HG03159 (cell line): ENCODE results near the gene GARIN5B.

ENCODE experiments used
- ATAC-seq: cut with Tn5 transposase; IDR thresholded peaks from one replicate; pipeline ENCODE4 v1.9.1; 2021; ENCODE audit warnings: mild to moderate bottlenecking, moderate library complexity; ENCODE audit not compliant: unreplicated experiment

Gene GARIN5B

DNA sequence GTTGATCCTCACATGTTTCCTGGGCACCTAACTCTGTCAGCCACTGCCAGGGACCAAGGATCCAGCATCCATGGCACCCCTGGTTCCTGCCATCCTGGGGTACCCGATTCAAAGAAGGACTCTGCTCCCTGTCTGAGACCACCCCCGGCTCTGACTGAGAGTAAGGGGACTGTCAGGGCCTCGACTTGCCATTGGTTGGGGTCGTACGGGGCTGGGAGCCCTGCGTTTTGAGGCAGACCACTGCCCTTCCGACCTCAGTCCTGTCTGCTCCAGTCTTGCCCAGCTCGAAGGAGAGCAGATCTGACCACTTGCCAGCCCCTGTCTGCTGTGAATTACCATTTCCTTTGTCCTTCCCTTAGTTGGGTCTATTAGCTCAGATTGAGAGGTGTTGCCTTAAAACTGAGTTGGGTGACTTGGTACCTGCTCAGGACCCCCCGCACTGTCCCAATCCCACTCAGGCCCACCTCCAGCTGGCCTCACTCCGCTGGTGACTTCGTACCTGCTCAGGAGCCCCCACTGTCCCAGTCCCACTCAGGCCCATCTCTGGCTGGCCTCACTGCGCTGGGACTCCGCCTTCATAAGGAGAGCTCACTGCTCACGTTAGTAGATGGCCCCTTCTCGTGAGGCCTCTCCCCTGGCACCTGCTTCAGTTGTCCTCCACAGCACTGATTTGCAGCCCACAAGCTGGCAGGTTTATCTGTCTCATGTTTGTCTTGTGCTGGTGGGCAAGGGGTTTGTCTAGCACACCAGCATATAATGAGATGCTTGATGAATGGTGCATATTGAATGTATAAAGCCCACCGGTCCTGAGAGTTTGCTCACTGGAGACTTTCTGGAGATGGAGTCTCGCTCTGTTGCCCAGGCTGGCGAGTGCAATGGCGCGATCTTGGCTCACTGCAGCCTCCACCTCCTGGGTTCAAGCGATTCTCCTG, 26.6 kb upstream of the GARIN5B start:
- ATAC-seq, result no peak

DNA sequence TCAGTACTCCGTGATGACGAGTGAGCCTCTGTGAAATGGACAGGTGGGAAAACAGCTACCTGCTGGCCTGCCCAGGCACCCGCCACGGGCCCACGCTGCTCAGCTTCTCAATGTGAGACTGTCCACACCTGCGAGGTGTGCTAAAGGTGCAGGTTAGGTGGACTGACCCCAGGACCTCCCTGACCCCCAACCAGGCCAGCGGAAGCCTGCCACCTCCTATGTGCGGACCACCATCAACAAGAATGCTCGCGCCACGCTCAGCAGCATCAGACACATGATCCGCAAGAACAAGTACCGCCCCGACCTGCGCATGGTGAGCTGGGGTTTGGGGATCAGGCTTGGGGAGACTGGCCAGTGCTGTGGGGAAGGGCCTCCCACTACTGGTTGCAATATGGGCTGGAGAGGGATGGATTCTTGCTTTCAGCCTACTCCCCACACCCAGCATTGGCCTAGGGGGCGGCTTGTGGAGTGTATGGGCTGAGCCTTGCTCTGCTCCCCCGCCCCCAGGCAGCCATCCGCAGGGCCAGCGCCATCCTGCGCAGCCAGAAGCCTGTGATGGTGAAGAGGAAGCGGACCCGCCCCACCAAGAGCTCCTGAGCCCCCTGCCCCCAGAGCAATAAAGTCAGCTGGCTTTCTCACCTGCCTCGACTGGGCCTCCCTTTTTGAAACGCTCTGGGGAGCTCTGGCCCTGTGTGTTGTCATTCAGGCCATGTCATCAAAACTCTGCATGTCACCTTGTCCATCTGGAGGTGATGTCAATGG, 24.9 kb upstream of the GARIN5B start:
- ATAC-seq, result no peak

DNA sequence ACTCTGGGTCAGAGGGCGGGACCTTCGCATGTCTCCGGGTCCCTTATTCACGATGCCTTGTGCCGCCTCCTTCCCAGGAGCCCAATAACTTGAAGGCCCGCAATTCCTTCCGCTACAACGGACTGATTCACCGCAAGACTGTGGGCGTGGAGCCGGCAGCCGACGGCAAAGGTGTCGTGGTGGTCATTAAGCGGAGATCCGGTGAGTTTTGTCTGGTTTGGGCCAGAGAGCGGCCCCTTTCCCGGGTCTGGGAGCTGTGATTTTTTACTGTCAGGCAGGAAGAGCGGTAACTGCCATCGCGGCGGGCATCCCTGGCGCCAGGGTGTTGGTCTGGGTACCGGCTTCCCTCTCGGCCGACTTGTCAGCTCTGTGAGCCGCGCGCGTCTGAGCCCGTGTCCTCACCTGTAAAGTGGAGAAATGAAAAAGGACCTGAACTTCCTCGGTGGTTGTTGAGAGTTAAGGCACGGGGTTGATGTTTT, 23.5 kb upstream of the GARIN5B start:
- ATAC-seq, result no peak

DNA sequence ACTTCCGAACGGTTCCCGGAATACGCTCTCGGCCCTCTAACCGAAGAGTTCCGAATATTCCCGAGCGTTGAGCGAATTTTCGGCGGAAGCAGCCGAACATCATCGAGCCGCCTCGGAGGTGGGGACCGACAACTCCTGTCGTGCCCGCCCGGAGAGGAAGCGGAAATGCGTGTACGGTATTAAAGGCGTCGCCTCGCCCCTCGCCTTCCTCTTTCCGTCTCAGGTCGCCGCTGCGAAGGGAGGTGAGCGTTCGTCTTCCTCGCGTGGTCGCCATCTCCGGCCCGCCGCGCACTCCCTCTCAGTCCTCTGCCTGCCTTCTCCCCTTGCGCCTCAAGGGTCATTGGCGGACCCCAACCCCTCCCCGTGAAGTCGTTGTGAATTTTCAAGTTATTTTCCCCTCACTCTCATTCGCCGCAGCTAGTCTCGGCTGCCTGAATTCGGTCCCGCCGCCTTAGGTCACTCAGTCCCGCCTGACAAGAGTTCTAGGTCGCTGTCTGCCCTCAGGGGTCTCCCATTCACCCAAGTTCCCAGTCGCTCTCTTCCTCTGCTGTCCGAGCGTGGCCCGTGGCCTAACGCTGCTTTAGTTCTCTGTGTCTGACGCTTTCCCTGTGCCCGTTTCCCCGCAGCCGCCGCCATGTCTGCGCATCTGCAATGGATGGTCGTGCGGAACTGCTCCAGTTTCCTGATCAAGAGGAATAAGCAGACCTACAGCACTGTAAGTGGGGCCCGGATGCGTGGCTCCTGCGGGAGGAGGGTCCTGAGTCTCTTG, 22.8 kb upstream of the GARIN5B start, which contains the start of gene RPL28:
RPL28 (plus strand) TSS at position 209 of the 769 bp plus-strand sequence; CDS start at position 635, 426 bp downstream.
- peak; percentile 69 for ATAC-seq

DNA sequence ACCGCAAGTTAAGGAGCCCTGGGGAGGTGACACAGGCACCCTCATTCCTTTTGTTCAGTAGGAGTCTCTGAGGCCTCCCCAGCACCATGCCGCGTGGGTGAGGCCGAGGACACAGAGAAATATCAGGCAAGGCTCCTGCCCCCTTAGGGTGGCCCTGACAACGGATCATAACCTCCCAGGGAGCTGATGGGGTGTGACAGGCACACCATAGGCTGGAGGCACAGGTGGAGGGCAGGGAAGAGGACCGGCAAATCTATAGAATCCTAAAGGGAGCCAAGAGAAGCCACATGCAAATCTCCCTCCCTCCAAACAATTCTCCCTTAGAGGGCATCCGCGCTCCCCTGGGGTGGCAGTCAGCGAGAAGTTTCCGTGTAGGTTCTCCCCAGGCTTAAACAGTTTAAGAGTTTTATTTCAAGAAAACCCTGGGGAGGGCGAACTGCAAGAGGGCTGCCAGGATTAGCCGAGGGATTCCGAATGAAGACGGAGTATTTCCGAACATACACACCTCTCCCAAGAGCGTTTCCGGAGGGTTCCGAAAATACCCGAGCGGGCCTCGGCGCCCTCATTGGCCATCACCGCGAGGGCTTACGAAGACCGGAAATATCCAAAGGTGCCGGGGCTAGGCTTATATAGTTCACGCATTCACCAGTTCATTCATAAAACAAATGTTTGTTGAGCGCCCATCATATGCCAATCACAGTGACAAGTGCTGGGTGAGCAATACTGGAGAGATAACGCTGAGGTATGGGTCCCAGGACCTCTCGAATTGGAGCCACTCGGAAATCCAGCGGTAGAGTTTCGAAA, 22.1 kb upstream of the GARIN5B start:
- ATAC-seq, result peak; percentile 54

DNA sequence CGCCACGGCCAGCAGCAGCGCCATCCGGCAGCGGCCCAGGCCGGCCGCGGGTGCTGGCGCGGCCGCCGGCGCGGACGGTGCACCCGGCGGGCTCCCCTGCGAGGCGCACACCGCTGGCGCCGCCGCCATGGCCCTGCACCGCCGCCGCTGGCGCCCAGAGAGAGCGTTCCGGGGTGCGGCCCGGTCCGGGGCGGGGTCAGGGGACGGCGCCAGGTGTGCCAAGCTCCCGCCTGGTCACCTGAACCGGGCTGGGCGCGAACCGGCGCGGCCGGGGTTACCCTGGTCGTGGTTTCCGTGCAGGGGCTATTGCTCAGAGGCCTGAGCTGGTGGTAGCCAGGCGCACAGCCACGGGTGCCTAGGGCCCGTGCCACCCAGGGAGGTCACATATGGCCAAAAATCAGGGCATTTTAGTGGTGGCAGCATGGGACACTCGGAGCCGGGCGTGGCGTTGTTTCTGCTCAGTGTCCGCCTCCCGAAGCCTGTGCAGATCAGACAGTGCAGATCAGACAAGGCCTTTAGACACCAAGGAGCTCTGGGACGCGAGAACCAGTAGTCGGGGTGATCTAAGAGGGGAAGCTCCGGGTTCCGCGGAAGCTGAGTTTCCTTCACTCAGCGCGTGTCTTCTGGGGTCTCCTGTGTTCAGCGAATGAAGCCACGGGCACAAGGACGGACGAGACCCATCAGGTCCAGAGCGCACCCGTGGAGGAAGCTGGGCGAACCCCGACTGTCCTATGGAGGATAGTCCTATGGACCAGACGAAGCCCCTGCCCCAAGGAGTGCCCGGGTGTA, 21.3 kb upstream of the GARIN5B start, which contains the start of gene TMEM238:
TMEM238 (minus strand) TSS at position 162 of the 789 bp plus-strand sequence; CDS start at position 129, 33 bp downstream.
- no peak for ATAC-seq

DNA sequence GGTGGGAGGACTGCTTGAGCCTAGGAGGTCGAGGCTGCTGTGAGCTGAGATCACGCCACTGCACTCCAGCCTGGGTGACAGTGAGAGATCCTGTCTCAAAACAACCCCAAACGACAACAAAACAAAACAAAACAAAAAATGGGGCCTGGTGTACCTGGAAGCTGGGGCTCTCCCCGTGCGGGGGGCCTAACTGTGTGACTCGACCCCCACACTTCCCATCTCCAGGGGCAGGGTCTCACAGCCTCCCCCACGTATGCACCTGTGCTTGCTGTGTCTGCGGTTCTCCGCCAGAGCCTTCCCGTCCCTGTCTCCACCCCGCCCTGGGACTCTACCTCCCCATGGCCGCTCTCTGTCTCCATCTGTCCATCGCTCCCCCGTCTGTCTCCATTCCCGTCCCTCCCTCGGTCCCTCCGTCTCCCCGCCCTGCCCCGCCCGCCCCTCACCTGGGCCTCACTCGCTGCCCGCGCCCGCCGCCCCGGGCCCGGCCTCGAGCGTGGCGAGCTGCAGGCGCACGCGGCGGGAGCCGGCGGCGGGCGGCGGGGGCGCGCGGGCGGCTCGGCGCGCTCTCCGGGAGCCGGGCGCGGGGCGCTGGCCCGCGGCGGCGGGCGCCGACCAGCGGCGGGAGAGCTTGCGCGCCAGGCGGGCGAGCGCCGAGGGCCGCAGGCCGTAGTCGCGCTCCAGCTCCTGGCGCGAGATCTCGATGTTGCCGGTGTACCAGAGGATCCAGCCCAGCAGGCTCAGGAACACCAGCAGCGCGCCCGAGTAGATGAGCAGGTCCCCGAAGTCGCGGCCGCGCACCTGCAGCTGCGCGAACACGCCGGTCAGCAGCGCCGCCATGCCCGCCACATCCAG, 20.4 kb upstream of the GARIN5B start:
- no peak for ATAC-seq

DNA sequence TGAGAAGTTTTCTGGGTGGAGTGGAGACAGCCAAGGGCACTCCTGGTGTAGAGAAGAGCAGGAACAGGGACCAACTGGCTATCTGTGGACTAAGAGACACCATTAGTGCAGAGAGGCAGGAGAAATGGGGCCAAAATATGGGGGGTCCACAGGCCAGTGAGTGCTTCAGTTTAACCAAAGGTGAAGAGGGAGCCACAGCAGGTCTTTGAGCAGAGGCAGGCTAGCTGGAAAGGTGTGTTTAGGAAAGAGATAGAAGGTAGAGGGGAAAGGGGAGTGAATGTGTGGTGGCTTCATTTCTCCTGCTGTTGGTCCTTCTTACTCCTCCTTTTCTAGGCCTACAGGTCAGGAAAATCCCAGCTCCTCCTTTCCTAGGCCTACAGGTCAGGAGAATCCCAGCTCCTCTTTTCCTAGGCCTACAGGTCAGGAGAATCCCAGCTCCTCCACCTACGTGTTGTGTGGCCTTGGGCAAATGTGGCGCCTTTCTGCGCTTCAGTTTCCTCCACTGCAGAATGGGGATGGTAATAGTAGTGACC, 19.5 kb upstream of the GARIN5B start:
- ATAC-seq, result no peak

DNA sequence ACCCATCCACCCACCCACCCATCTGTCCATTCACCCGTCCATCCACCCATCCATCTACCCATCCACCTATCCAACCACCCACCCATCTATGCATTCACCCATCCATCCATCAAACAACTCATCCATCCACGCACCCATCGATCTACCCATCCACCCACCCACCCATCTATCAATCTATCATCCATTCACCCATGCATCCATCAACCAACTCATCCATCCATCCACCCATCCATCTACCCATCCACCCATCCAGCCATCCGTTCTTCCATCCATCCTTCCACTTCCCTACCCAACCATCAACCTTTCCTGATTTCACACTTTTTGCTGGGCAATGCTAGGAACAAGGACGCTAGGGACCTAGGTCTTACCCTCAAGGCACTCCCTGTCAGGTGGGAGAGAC, 19.0 kb upstream of the GARIN5B start:
- no peak for ATAC-seq

DNA sequence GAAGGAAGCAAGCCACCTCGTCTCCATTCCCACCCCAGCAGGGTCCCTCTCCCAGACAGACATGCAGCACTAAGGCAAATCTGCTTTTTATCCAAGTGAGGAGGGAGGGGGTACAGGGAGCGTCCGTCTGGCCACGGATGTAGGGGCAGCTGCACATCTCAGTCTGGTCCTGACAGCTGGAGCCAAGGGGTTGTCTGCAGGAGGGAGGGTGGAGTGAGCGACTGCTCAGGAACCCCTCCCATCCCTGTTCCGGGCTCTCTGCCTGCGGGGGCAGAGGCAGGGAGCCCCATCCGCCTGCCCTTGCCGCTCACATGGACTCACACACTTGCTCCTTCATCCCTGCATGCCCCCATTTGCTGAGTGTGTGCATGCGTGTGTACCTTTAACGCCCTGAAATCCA, 16.1 kb upstream of the GARIN5B start:
- no peak for ATAC-seq

DNA sequence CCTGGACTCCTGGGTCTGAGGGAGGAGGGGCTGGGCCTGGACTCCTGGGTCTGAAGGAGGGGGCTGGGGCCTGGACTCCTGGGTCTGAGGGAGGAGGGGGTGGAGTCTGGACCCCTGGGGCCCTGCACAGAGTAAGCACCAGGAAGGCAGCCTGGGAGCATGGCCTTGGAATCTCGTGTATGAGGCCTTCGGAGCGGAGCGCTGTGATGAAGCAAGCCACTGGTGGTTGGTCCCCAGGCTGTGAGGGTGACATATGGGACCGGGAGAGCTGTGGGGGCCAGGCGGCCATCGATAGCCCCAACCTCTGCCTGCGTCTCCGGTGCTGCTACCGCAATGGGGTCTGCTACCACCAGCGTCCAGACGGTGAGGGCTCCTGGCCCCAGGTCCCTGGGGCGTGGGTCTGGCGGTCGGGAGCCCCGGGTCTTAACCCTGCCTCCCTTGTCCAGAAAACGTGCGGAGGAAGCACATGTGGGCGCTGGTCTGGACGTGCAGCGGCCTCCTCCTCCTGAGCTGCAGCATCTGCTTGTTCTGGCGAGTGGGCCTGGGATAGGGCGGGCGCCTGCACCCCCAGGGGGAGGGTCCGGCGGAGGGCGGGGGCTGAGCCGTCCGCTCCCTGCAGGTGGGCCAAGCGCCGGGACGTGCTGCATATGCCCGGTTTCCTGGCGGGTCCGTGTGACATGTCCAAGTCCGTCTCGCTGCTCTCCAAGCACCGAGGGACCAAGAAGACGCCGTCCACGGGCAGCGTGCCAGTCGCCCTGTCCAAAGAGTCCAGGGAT, 14.5 kb upstream of the GARIN5B start:
- no peak for ATAC-seq

DNA sequence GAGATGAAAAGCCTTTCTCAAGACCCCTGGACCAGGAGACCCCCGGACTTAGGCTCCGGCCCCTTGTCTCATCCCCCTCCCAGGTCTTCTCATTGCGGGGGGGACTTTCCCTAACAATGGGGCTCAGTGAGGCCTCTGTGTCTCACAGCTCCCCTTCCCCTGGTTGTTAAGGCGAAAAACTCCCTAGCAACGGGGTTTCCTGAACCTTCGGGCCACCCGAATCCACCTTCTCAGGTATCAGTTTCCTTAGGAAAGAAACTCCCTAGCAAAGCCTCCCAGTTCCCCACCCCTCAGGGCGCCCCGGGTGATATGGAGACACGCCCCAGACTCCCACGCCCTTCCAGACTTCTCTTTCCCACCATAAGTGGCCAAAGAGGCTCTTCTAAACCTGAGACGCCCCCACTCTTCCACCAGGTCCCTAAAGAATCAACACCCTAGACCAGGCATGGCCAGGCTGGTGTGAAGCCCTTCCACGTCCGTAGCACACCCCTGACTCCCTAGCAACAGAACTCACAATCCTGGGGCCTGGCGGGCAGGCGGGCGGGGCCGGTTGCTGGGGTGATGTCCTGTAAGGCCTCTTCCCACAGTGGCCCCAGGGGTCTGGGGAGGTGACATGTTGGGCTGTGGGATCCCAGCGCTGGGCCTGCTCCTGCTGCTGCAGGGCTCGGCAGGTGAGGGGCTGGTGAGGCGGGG, 13.3 kb upstream of the GARIN5B start, which contains the start of gene TMEM190:
TMEM190 (plus strand) TSS at position 586 of the 693 bp plus-strand sequence; CDS start at position 614, 28 bp downstream.
- no peak for ATAC-seq

DNA sequence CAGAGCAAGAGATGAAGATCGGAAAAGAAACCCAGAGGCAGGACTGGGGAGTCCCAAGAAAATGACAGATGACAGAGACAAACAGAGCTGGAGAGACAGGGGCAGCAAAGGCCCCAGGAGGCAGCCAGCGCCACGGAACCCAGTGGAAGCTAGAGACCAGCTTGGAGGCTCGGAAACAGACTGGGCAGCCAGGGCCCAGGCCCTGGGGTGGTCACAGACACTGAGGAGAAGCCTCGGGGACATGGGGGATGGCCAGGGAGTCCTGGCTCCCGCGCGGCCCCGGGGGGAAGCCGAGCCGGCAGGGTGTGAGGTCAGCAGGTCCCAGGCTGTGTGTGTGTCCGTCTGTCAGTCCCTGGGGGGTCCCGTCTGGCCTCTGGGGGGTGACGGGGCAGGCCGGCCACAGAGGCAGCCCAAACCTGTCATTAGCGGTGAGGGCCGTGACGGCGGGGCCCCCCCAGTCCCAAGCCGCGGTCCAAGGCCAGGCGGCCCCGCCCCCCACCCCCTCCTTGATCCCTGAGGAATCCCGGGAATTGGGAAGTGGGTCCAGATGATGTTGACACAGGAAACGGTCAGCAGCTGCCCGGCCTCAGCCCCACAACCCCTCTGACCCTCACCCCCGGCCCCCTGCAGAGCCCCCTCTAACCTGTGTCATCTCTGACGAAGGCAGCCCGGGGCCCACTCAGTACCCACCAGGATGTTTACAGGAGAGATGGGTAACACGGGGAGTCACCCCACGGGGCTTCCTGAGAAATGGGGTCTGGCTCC, 11.1 kb upstream of the GARIN5B start:
- ATAC-seq, result no peak

DNA sequence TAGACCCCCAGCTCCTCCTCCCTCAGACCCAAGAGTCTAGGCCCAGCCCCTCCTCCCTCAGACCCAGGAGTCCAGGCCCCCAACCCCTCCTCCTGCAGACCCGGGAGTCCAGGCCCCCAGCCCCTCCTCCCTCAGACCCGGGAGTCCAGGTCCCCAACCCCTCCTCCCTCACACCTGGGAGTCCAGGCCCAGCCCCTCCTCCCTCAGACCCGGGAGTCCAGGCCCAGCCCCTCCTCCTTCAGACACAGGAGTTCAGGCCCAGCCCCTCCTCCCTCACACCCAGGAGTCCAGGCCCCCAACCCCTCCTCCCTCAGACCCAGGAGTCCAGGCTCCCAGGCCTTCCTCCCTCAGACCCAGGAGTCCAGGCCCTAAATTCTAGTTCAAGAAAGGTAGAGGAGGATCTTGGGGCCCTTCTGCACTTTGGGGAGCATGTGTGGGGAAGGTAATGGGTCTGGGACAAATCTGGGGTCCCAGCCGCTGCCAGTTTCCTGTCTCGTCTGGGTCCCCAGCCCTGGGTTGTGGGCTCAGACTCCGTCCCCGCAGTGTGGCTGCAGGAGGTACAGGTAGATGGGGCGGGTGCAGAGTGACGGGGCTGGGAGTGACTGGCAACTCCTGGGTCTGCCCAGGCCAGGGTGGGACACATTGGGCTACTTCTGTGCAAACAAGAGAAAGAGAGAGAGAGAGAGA, 10.4 kb upstream of the GARIN5B start:
- ATAC-seq, result no peak
